GM23248 (cell line): ENCODE measurements around the gene PRMT2. TPM values are rescaled to one million over a fixed set of nuclear protein-coding genes. Genes with fewer than 3 reads are reported as not detected.

Source experiments
- DNase-seq: peaks from one replicate; pipeline ENCODE4 v3.0.0-alpha.2; 2015
- H2AFZ ChIP-seq: fragments of 200-600 bp; sonication (generic); 2 replicates; pipeline ENCODE4 v1.6.1; 2016; ENCODE audit warnings: antibody characterized with exemption
- H3F3A ChIP-seq: fragments of 200-600 bp; sonication (generic); 2 replicates; pipeline ENCODE4 v1.6.1; 2016; ENCODE audit warnings: mild to moderate bottlenecking, antibody characterized with exemption, mixed run types; ENCODE audit not compliant: insufficient read depth
- H3K27ac ChIP-seq: fragments of 200-600 bp; sonication (generic); 2 replicates; pipeline ENCODE4 v1.5.1; 2016; ENCODE audit warnings: mild to moderate bottlenecking
- H3K27me3 ChIP-seq: fragments of 200-600 bp; sonication (generic); replicated peaks from 2 replicates; pipeline ENCODE4 v1.6.1; 2016; ENCODE audit warnings: mild to moderate bottlenecking; ENCODE audit not compliant: insufficient read depth
- H3K36me3 ChIP-seq: fragments of 200-600 bp; sonication (generic); 2 replicates; pipeline ENCODE4 v1.6.1; 2016; ENCODE audit warnings: low read depth, mild to moderate bottlenecking
- H3K4me1 ChIP-seq: fragments of 200-600 bp; sonication (generic); 2 replicates; pipeline ENCODE4 v1.6.1; 2016; ENCODE audit warnings: mild to moderate bottlenecking; ENCODE audit not compliant: insufficient read depth
- H3K4me2 ChIP-seq: fragments of 200-600 bp; sonication (generic); one replicate; pipeline ENCODE4 v1.6.1; 2016; ENCODE audit warnings: mild to moderate bottlenecking; ENCODE audit not compliant: unreplicated experiment
- H3K4me3 ChIP-seq: fragments of 200-600 bp; sonication (generic); 2 replicates; pipeline ENCODE4 v1.5.1; 2016; ENCODE audit warnings: mild to moderate bottlenecking
- H3K79me2 ChIP-seq: fragments of 200-600 bp; sonication (generic); 2 replicates; pipeline ENCODE4 v1.6.1; 2016; ENCODE audit warnings: mild to moderate bottlenecking; ENCODE audit not compliant: insufficient read depth
- H3K9ac ChIP-seq: fragments of 200-600 bp; sonication (generic); 2 replicates; pipeline ENCODE4 v1.6.1; 2016; ENCODE audit warnings: mild to moderate bottlenecking
- H3K9me2 ChIP-seq: fragments of 200-600 bp; sonication (generic); 2 replicates; pipeline ENCODE4 v1.6.1; 2016; ENCODE audit warnings: mixed run types, mild to moderate bottlenecking, moderate library complexity; ENCODE audit not compliant: insufficient read depth
- H3K9me3 ChIP-seq: fragments of 200-600 bp; sonication (generic); one replicate; pipeline ENCODE4 v1.6.1; 2017; ENCODE audit warnings: low read depth
- H4K20me1 ChIP-seq: fragments of 200-600 bp; sonication (generic); 2 replicates; pipeline ENCODE4 v1.6.0; 2016; ENCODE audit not compliant: insufficient read depth
- EZH2 ChIP-seq: fragments of 200-600 bp; sonication (generic); IDR thresholded peaks from 2 replicates; pipeline ENCODE4 v1.6.1; 2018; ENCODE audit warnings: antibody characterized with exemption, mild to moderate bottlenecking; ENCODE audit not compliant: insufficient read depth, poor library complexity, severe bottlenecking
- EZH2phosphoT487 ChIP-seq: fragments of 200-600 bp; sonication (generic); IDR thresholded peaks from 2 replicates; pipeline ENCODE4 v1.6.1; 2018; ENCODE audit warnings: antibody characterized with exemption, moderate library complexity, mild to moderate bottlenecking, low read depth; ENCODE audit not compliant: insufficient read depth
- WGBS, 2 experiments: methylation state at CpG; one replicate each; pipeline ENCODE4 v1.1.6; 2015 to 2017; ENCODE audit warnings: low lambda C conversion rate in 2 of 2, low coverage in 1 of 2; ENCODE audit errors: missing lambda C conversion rate in 2 of 2; 5-methylcytosine and 5-hydroxymethylcytosine counted together
- in situ Hi-C: fragments of 300-500 bp; cut with MboI; formaldehyde crosslinking; loops from 2 replicates; pipeline ENCODE4 v1.15.0; 2020
- polyA plus RNA-seq: library from polyadenylated mRNA; unstranded; fragments of >200 nt; fragmentation: Nextera tagmentation; extraction: Ambion mirVana; gene quantifications from 2 replicates; pipeline ENCODE4 v1.2.1, GENCODE V29; 2016
- total RNA-seq: library from RNA; depleted of rRNA; stranded (reverse); fragments of >200 nt; shearing (Covaris generic); gene quantifications from 2 replicates; pipeline ENCODE4 v1.2.3, GENCODE V29; 2014

PRMT2 gene
- total and polyA plus RNA-seq, 2 experiments from 2014 or later: 145 to 171 TPM

- H3K79me2 ChIP-seq: no peaks in the 10 kb centered on the region
- peak overlapping the region; percentile 45; the same call in 1 of the 2 replicates for H3K9ac ChIP-seq
- H3K4me2 ChIP-seq: peak overlapping the region; percentile 54
- in situ Hi-C loops: no loop called here
- WGBS, 2 experiments: 34 to 46% methylated on average over 32 to 61 of the region's 61 CpGs
- H2AFZ ChIP-seq: peak overlapping the region; percentile 37; the same call in 1 of the 2 replicates
- no peak for TF ChIP-seq EZH2
- TF ChIP-seq EZH2phosphoT487: no peak
- H3K27me3 ChIP-seq: no peaks in the 10 kb centered on the region
- peak overlapping the region; percentile 45 for H3K27ac ChIP-seq
- H3K36me3 ChIP-seq: peaks cover 14% of the 10 kb centered on the region; the same call in 1 of the 2 replicates
- no peaks in the 10 kb centered on the region for H3K9me3 ChIP-seq
- H3K4me1 ChIP-seq: no peaks in the 10 kb centered on the region
- no peaks in the 10 kb centered on the region for H3K9me2 ChIP-seq
- peaks cover 28% of the 10 kb centered on the region for H3F3A ChIP-seq
- DNase-seq: no peak
- H3K4me3 ChIP-seq: peak overlapping the region; percentile 54
- no peaks in the 10 kb centered on the region for H4K20me1 ChIP-seq
Measured at GRCh38 chr21:46661642-46662366, 26.3 kb downstream of the PRMT2 start.

DNA sequence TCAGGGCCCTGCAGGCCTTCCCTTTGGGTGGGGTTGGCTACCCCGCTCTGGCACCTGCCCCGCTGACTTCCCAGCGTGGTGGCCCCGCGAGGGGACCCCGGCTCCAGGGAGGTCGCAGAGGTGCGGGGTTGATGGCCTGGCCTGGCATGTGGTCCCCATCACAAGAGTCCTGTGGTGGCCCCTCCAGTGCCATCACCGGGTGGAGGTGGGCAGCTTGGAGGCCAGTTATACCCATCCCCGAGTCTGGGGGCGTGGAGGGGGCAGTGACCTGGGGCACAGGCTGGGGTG, 26.8 kb downstream of the PRMT2 start:
- Histone ChIP-seq H4K20me1 (no peaks in the 10 kb centered on the region), H3K4me1 (no peaks in the 10 kb centered on the region), H3K27ac (no peak overlapping the region), H3K9ac (no peak overlapping the region), H3K9me3 (no peaks in the 10 kb centered on the region), H2AFZ (no peak overlapping the region), H3K36me3 (peaks cover 12% of the 10 kb centered on the region; the same call in 1 of the 2 replicates), H3K79me2 (no peaks in the 10 kb centered on the region), H3K9me2 (no peaks in the 10 kb centered on the region), H3K4me2 (no peak overlapping the region), H3F3A (peaks cover 28% of the 10 kb centered on the region), H3K27me3 (no peaks in the 10 kb centered on the region), H3K4me3 (no peak overlapping the region)
- in situ Hi-C loops: no loop called here
- WGBS, 2 experiments: 93 to 98% methylated on average over 10 to 11 of the region's 11 CpGs
- TF ChIP-seq EZH2: no peak
- no peak for TF ChIP-seq EZH2phosphoT487
- no peak for DNase-seq

DNA sequence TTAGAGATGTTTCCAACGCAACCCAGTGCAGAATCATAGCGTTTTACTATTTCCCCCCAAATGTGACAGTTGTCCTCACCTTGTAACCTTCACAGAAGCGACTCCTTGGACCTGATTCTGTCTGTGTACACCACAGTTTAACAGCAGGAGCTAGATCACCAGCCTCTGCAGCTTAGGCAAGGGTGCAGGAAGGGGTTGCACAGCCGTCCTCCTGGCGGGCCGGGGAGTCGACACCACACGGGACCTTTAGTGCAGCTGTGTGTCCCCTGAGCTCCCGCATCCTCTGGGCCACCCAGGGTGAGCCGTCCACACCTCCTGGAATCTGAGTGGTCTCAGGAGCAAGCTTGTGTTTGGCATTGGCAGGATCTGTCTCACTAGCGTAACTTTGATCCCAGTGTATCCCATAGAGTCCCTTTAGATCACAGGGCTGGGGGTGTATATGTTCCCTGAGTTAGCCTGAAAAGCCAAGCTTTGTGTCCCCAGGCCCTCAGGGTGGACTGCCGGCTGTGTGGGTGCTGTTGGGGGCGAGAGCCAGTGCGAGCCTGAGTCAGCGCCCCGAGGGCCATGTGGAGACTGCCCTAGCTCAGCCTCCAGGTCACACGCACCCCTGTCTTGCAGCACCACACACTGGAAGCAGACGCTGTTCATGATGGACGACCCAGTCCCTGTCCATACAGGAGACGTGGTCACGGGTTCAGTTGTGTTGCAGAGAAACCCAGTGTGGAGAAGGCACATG, 27.5 kb downstream of the PRMT2 start:
- Histone ChIP-seq H3K9me3 (no peaks in the 10 kb centered on the region), H3K27me3 (no peaks in the 10 kb centered on the region), H3K9me2 (no peaks in the 10 kb centered on the region), H4K20me1 (no peaks in the 10 kb centered on the region), H3K27ac (no peak overlapping the region), H3K9ac (no peak overlapping the region), H3K36me3 (peaks cover 6% of the 10 kb centered on the region; the same call in 1 of the 2 replicates), H2AFZ (no peak overlapping the region), H3K4me2 (no peak overlapping the region), H3K79me2 (no peaks in the 10 kb centered on the region), H3K4me1 (no peaks in the 10 kb centered on the region), H3F3A (peaks cover 28% of the 10 kb centered on the region), H3K4me3 (no peak overlapping the region)
- DNase-seq: peak; percentile 15
- TF ChIP-seq EZH2 (no peak), EZH2phosphoT487 (no peak)
- in situ Hi-C loops: no loop called here
- 86 to 91% methylated on average over 20 to 21 of the region's 21 CpGs for WGBS, 2 experiments

GRCh38 chr21:46663754-46664153, 28.3 kb downstream of the PRMT2 start:
- no peak overlapping the region for H3K4me3 ChIP-seq
- H2AFZ ChIP-seq: no peak overlapping the region
- no peaks in the 10 kb centered on the region for H4K20me1 ChIP-seq
- no peak overlapping the region for H3K4me2 ChIP-seq
- TF ChIP-seq EZH2: no peak
- TF ChIP-seq EZH2phosphoT487: no peak
- no peaks in the 10 kb centered on the region for H3K79me2 ChIP-seq
- H3K4me1 ChIP-seq: 0 out of 2 replicates have a peak, but pooled peaks cover 4% of the 10 kb centered on the region
- no peak overlapping the region for H3K9ac ChIP-seq
- no peaks in the 10 kb centered on the region for H3K9me2 ChIP-seq
- 91 to 92% methylated on average over 8 of the region's 8 CpGs for WGBS, 2 experiments
- H3F3A ChIP-seq: peaks cover 28% of the 10 kb centered on the region
- no peaks in the 10 kb centered on the region for H3K9me3 ChIP-seq
- no peak overlapping the region for H3K27ac ChIP-seq
- DNase-seq: no peak
- H3K36me3 ChIP-seq: peaks cover 6% of the 10 kb centered on the region; the same call in 1 of the 2 replicates
- in situ Hi-C loops: no loop called here
- no peaks in the 10 kb centered on the region for H3K27me3 ChIP-seq
